Caco-2 (cell line): ENCODE data around the gene COL5A1. TPM values are rescaled to one million over a fixed set of nuclear protein-coding genes. Genes with fewer than 3 reads are reported as not detected.
A peak's percentile ranks its signal among the peaks of the same experiment; 100 is the strongest.

ENCODE experiments used
- BruUV-seq: library from RNA; stranded (reverse); fragments of 400-500 nt; replicated peaks from 2 replicates; lab custom pipeline; 2021; lab: Mats Ljungman, UMichigan
- CTCF ChIA-PET: fragments of 300-600 bp; sonication (Branson Sonifier 250); formaldehyde crosslinking; loops from one replicate; lab custom pipeline; 2022; ENCODE audit warnings: antibody characterized with exemption; lab: Charles Lee
- POLR2A ChIA-PET: fragments of 300-600 bp; sonication (Branson Sonifier 250); formaldehyde crosslinking; loops from one replicate; lab custom pipeline; 2022; ENCODE audit warnings: antibody characterized with exemption; lab: Charles Lee
- DNase-seq, 2 experiments: peaks; one replicate each; pipeline versions ENCODE4 v3.0.0 to v3.0.0-alpha.2; 2020 to 2022
- H3K27me3 ChIP-seq: replicated peaks from 2 replicates; pipeline ENCODE4 v1.6.0; 2011; ENCODE audit warnings: low read length; ENCODE audit not compliant: control insufficient read depth, insufficient read depth
- H3K36me3 ChIP-seq: 2 replicates; pipeline ENCODE4 v1.5.1; 2011; ENCODE audit warnings: low read length; ENCODE audit not compliant: control insufficient read depth, insufficient read depth
- H3K4me1 ChIP-seq: fragments of 250-450 bp; sonication (Bioruptor Pico); 2 replicates; pipeline ENCODE4 v1.5.1; 2020; ENCODE audit warnings: mild to moderate bottlenecking
- H3K4me3 ChIP-seq: 2 replicates; pipeline ENCODE4 v1.5.1; 2011; ENCODE audit warnings: low read depth, mild to moderate bottlenecking, control low read depth, low read length
- H3K9me3 ChIP-seq: fragments of 250-450 bp; sonication (Bioruptor Pico); 2 replicates; pipeline ENCODE4 v1.5.1; 2020; ENCODE audit warnings: mild to moderate bottlenecking, moderate library complexity
- H3K27ac Mint-ChIP-seq: one replicate; pipeline ENCODE4 v1.8.0; 2022; ENCODE audit warnings: mixed read lengths; ENCODE audit not compliant: unreplicated experiment
- H3K27me3 Mint-ChIP-seq: one replicate; pipeline ENCODE4 v1.8.0; 2022; ENCODE audit warnings: mixed read lengths; ENCODE audit not compliant: insufficient read depth, unreplicated experiment
- H3K36me3 Mint-ChIP-seq: one replicate; pipeline ENCODE4 v1.8.0; 2022; ENCODE audit warnings: mild to moderate bottlenecking, mixed read lengths; ENCODE audit not compliant: insufficient read depth, unreplicated experiment
- H3K4me1 Mint-ChIP-seq: one replicate; pipeline ENCODE4 v1.8.0; 2022; ENCODE audit warnings: low read depth, mixed read lengths; ENCODE audit not compliant: unreplicated experiment
- H3K4me3 Mint-ChIP-seq: one replicate; pipeline ENCODE4 v1.8.0; 2022; ENCODE audit warnings: mild to moderate bottlenecking, moderate library complexity, mixed read lengths; ENCODE audit not compliant: unreplicated experiment
- H3K9me3 Mint-ChIP-seq: one replicate; pipeline ENCODE4 v1.8.0; 2022; ENCODE audit warnings: mixed read lengths; ENCODE audit not compliant: unreplicated experiment
- intact Hi-C: fragments of 100-400 bp; cut with micrococcal nuclease; formaldehyde crosslinking; loops from one replicate; pipeline ENCODE4 v1.10.0; 2022; ENCODE audit not compliant: unreplicated experiment
- total RNA-seq: library from RNA; stranded (reverse); gene quantifications from 2 replicates; pipeline ENCODE4 v1.2.3, GENCODE V29; 2022
- TF ChIP-seq, protein P1 (sequence below), 2 experiments: fragments of 200-600 bp in 1 of 2; IDR thresholded peaks; 1 replicate in 1 of 2; 2 replicates in 1 of 2; pipeline versions ENCODE4 v1.5.1 to v1.8.0; 2011 to 2022; ENCODE audit warnings: antibody characterized with exemption in 1 of 2, control low read depth in 1 of 2, inconsistent platforms in 1 of 2, low read depth in 1 of 2, low read length in 1 of 2, mild to moderate bottlenecking in 1 of 2, moderate library complexity in 1 of 2; ENCODE audit not compliant: insufficient read depth in 1 of 2, severe bottlenecking in 1 of 2, unreplicated experiment in 1 of 2

COL5A1 gene
- total RNA-seq, 1 experiment from 2014 or later = 4.8 TPM

DNA sequence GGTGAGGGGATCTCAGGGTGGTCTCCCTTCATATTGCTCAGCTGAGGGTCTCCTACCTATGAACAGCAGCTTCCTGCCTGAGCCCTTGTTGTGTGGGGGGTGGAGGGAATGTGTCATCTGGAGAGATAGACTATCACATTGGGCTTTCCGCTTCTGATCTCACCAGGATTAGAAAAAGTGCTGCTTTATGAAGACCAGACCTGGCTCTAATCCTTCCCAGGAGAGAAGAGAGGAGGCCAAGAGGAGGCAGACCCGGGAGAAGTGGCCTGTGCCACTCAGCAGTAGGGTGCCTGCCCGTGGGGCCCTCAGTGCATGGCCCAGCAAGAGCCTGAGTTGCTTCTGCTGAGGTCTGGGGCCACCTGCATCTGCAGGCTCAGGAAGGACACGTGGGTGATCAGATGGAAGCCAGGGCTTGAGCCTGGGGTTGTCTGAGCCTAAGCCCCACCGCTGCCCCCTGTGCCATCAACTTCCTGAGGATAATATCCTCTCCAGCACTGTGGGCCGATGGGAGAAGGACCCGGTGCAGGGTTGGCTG lies 22.1 kb upstream of the COL5A1 start:
- no peaks in the 10 kb centered on the region for H3K9me3 ChIP-seq
- H3K36me3 ChIP-seq = no peaks in the 10 kb centered on the region
- intact Hi-C loops = no loop called here
- Mint-ChIP-seq H3K9me3 (peaks cover 10% of the 10 kb centered on the region), H3K27ac (no peak overlapping the region), H3K27me3 (peaks cover 3% of the 10 kb centered on the region), H3K36me3 (no peaks in the 10 kb centered on the region), H3K4me3 (no peak overlapping the region), H3K4me1 (peaks cover under 1% of the 10 kb centered on the region)
- TF ChIP-seq, protein P1, sequence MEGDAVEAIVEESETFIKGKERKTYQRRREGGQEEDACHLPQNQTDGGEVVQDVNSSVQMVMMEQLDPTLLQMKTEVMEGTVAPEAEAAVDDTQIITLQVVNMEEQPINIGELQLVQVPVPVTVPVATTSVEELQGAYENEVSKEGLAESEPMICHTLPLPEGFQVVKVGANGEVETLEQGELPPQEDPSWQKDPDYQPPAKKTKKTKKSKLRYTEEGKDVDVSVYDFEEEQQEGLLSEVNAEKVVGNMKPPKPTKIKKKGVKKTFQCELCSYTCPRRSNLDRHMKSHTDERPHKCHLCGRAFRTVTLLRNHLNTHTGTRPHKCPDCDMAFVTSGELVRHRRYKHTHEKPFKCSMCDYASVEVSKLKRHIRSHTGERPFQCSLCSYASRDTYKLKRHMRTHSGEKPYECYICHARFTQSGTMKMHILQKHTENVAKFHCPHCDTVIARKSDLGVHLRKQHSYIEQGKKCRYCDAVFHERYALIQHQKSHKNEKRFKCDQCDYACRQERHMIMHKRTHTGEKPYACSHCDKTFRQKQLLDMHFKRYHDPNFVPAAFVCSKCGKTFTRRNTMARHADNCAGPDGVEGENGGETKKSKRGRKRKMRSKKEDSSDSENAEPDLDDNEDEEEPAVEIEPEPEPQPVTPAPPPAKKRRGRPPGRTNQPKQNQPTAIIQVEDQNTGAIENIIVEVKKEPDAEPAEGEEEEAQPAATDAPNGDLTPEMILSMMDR (IDR thresholded peaks at IDR 0.05; ENCODE audit: insufficient read depth in 1 of 2, low read depth in 1 of 2, low read length in 1 of 2, severe bottlenecking in 1 of 2, unreplicated experiment in 1 of 2) = no peak
- ChIA-PET CTCF (no interaction called here), POLR2A (no interaction called here)
- H3K4me3 ChIP-seq = no peak overlapping the region
- DNase-seq = peak in 1 of 2 experiments; percentile 17
- no peaks in the 10 kb centered on the region for H3K4me1 ChIP-seq
- no peaks in the 10 kb centered on the region for H3K27me3 ChIP-seq
- BruUV-seq = no TSS peak

DNA sequence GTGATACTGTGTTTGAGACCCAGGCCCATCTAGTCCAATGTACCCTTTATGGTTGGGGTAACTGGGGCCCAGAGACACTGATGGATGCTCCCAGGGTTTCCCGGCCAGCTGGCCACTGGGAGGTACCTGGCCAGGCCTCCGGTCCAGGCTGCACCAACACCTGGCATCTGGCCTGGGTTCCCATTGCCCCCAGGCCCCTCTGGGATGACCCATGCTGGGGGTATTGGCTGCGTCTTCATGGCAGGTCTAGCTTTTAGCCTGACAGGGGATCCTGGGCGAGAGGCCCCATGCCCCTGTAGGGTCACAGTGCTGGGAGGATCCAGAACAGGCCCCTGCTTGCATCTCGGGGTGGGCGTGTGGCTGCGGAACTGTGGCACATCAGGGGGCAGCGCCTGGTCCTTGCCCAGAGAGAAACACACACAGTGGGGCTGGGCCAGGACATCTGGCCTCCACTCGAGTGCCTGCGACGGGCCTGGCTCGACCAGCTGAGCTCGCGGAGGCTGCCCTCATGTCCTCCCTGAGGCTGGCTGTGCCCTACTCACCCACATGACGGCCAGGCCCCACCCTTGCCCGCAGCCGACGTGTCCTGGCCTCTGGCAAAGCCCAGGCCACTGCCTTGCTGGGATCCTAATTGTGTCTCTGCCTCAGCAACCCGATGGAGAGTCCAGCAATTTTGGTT lies 21.5 kb upstream of the COL5A1 start:
- TF ChIP-seq, protein P1 (IDR thresholded peaks at IDR 0.05; ENCODE audit: insufficient read depth in 1 of 2, low read depth in 1 of 2, low read length in 1 of 2, severe bottlenecking in 1 of 2, unreplicated experiment in 1 of 2) = no peak
- Histone ChIP-seq H3K4me1 (peaks cover 3% of the 10 kb centered on the region; the same call in 1 of the 2 replicates), H3K9me3 (no peaks in the 10 kb centered on the region), H3K27me3 (no peaks in the 10 kb centered on the region), H3K36me3 (no peaks in the 10 kb centered on the region), H3K4me3 (no peak overlapping the region)
- ChIA-PET POLR2A (no interaction called here), CTCF (no interaction called here)
- intact Hi-C loops = no loop called here
- no peak overlapping the region for H3K27ac Mint-ChIP-seq
- peaks cover 6% of the 10 kb centered on the region for H3K4me1 Mint-ChIP-seq
- DNase-seq = peak in 1 of 2 experiments; percentile 12
- no TSS peak for BruUV-seq
- H3K36me3 Mint-ChIP-seq = no peaks in the 10 kb centered on the region
- peaks cover 8% of the 10 kb centered on the region for H3K9me3 Mint-ChIP-seq
- H3K4me3 Mint-ChIP-seq = no peak overlapping the region
- peaks cover 3% of the 10 kb centered on the region for H3K27me3 Mint-ChIP-seq

DNA sequence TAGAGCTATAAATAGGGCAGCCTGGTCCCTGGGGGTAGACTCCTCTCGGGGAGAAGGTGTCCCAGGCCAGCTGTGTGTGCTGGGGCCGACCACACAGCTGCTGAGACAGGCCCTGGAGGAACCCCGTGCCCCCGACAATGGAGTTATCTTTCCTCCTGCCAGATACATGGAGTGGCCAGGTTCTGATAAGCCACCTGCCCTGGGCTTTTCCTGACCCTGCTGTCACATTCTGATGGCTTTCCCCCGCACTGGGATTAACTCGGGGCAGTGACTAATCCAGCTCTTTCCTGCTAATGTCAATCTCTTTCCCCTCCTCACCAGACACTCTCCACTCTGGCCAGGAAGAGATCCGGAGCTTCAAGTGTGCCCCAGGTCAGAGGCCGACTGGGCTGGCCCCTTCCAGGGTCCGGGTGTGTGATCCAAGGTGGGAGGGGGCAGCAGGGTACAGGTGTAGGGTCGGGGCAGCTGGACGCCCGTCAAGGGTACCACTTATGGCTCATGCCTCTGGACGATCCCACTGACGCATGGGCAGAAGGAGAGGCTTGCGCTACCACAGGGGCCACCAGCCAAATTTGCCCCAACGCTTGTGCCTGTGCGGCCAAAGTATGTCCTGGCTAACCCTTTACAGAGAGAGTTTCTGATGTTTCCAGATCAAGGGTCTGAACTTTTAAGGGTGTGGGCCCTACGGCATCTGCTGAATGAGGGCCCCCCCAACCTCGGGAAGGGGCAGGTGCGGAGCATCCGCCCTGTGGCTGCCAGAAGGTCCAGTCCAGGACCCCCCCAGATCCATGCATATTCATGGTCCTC lies 20.6 kb upstream of the COL5A1 start:
- Histone ChIP-seq H3K27me3 (no peaks in the 10 kb centered on the region), H3K36me3 (no peaks in the 10 kb centered on the region), H3K4me3 (no peak overlapping the region), H3K4me1 (peaks cover 11% of the 10 kb centered on the region; the same call in 1 of the 2 replicates), H3K9me3 (no peaks in the 10 kb centered on the region)
- H3K4me1 Mint-ChIP-seq = peaks cover 13% of the 10 kb centered on the region
- H3K4me3 Mint-ChIP-seq = no peak overlapping the region
- no peaks in the 10 kb centered on the region for H3K9me3 Mint-ChIP-seq
- DNase-seq = peak in 1 of 2 experiments; percentile 26
- TF ChIP-seq, protein P1 (IDR thresholded peaks at IDR 0.05; ENCODE audit: insufficient read depth in 1 of 2, low read depth in 1 of 2, low read length in 1 of 2, severe bottlenecking in 1 of 2, unreplicated experiment in 1 of 2) = no peak
- no peak overlapping the region for H3K27ac Mint-ChIP-seq
- intact Hi-C loops = no loop called here
- H3K36me3 Mint-ChIP-seq = no peaks in the 10 kb centered on the region
- BruUV-seq = no TSS peak
- ChIA-PET CTCF (no interaction called here), POLR2A (no interaction called here)
- no peaks in the 10 kb centered on the region for H3K27me3 Mint-ChIP-seq
